DOHH2 (cell line): Measurements from ENCODE around the gene GPR180.

ENCODE experiments used
- EZH2phosphoT487 ChIP-seq: fragments of 200-600 bp; sonication (generic); IDR thresholded peaks from 2 replicates; pipeline ENCODE4 v1.6.1; 2017; ENCODE audit warnings: borderline replicate concordance, mild to moderate bottlenecking, antibody characterized with exemption, low read length, moderate library complexity, mixed read lengths
- TF ChIP-seq, protein P1 (sequence below): fragments of 200-600 bp; sonication (generic); IDR thresholded peaks from one replicate; pipeline ENCODE4 v1.5.1; 2014; ENCODE audit warnings: antibody characterized with exemption, mild to moderate bottlenecking, low read depth, low read length; ENCODE audit not compliant: poor library complexity, severe bottlenecking

- TF ChIP-seq, protein P1, sequence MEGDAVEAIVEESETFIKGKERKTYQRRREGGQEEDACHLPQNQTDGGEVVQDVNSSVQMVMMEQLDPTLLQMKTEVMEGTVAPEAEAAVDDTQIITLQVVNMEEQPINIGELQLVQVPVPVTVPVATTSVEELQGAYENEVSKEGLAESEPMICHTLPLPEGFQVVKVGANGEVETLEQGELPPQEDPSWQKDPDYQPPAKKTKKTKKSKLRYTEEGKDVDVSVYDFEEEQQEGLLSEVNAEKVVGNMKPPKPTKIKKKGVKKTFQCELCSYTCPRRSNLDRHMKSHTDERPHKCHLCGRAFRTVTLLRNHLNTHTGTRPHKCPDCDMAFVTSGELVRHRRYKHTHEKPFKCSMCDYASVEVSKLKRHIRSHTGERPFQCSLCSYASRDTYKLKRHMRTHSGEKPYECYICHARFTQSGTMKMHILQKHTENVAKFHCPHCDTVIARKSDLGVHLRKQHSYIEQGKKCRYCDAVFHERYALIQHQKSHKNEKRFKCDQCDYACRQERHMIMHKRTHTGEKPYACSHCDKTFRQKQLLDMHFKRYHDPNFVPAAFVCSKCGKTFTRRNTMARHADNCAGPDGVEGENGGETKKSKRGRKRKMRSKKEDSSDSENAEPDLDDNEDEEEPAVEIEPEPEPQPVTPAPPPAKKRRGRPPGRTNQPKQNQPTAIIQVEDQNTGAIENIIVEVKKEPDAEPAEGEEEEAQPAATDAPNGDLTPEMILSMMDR = no peak
- no peak for TF ChIP-seq EZH2phosphoT487
These were observed 810 bp downstream of the GPR180 start for GRCh38 chr13:94602467-94602866.
